ENCODE results near the gene SORCS2.

Gene SORCS2

GRCh38 chr4:7540654-7541413 is 348.5 kb downstream of the SORCS2 start:
- no peak for TF ChIP-seq SIN3A (IDR thresholded peaks at IDR 0.05; ENCODE audit: borderline replicate concordance, insufficient read depth, low read length)
- TF ChIP-seq FOXP2 (optimal IDR thresholded peaks at IDR 0.05; ENCODE audit: borderline replicate concordance, extremely low read depth, extremely low read length, insufficient read depth): no peak
- TF ChIP-seq REST (IDR thresholded peaks at IDR 0.05; ENCODE audit: insufficient read depth in 1 of 2, low read depth in 2 of 2, low read length in 2 of 2): no peak
- no peak for TF ChIP-seq POLR2AphosphoS5 (IDR thresholded peaks at IDR 0.05; ENCODE audit: low read depth, low read length)
- TF ChIP-seq TAF1 (IDR thresholded peaks at IDR 0.05; ENCODE audit: borderline replicate concordance, insufficient read depth, low read length): no peak

- TF ChIP-seq FOXP2 (optimal IDR thresholded peaks at IDR 0.05; ENCODE audit: borderline replicate concordance, extremely low read depth, extremely low read length, insufficient read depth) (no peak), TAF1 (IDR thresholded peaks at IDR 0.05; ENCODE audit: borderline replicate concordance, insufficient read depth, low read length) (no peak), SIN3A (IDR thresholded peaks at IDR 0.05; ENCODE audit: borderline replicate concordance, insufficient read depth, low read length) (no peak), REST (IDR thresholded peaks at IDR 0.05; ENCODE audit: insufficient read depth in 1 of 2, low read depth in 2 of 2, low read length in 2 of 2) (no peak), POLR2AphosphoS5 (IDR thresholded peaks at IDR 0.05; ENCODE audit: low read depth, low read length) (no peak)
Observed at GRCh38 chr4:7541414-7541810, 349.1 kb downstream of the SORCS2 start.

GRCh38 chr4:7542781-7543180 is 350.4 kb downstream of the SORCS2 start:
- TF ChIP-seq POLR2AphosphoS5 (IDR thresholded peaks at IDR 0.05; ENCODE audit: low read depth, low read length) (no peak), REST (IDR thresholded peaks at IDR 0.05; ENCODE audit: insufficient read depth in 1 of 2, low read depth in 2 of 2, low read length in 2 of 2) (no peak)

GRCh38 chr4:7546152-7546808 is 353.9 kb downstream of the SORCS2 start:
- TF ChIP-seq REST (IDR thresholded peaks at IDR 0.05; ENCODE audit: insufficient read depth in 1 of 2, low read depth in 2 of 2, low read length in 2 of 2): no peak
- no peak for TF ChIP-seq FOXP2 (optimal IDR thresholded peaks at IDR 0.05; ENCODE audit: borderline replicate concordance, extremely low read depth, extremely low read length, insufficient read depth)

Data from PFSK-1 (cell line).